K562 (cell line): Measurements from ENCODE around the gene PHKG1. TPM values are rescaled to one million over a fixed set of nuclear protein-coding genes. Genes with fewer than 3 reads are reported as not detected.

Experiments
- AFF1 ChIP-seq, 2 experiments: fragments of 450-650 bp; IDR thresholded peaks; 2 replicates each; pipeline ENCODE4 v1.6.1; 2018; ENCODE audit warnings: mild to moderate bottlenecking in 2 of 2, low read depth in 1 of 2; ENCODE audit not compliant: partially characterized antibody in 2 of 2
- CEBPB ChIP-seq: fragments of 450-650 bp; IDR thresholded peaks from 2 replicates; pipeline ENCODE4 v1.6.1; 2016; ENCODE audit warnings: missing genetic modification characterization, missing compliant biosample characterization
- CHAMP1 ChIP-seq: fragments of 450-650 bp; IDR thresholded peaks from 2 replicates; pipeline ENCODE4 v1.6.1; 2016; ENCODE audit warnings: mild to moderate bottlenecking
- CXXC5 ChIP-seq: fragments of 250-450 bp; sonication (Bioruptor Pico); IDR thresholded peaks from 2 replicates; pipeline ENCODE4 v1.8.0; 2022; ENCODE audit warnings: inconsistent platforms, mild to moderate bottlenecking, moderate library complexity
- DIDO1 ChIP-seq: fragments of 450-650 bp; IDR thresholded peaks from 2 replicates; pipeline ENCODE4 v1.6.1; 2016; ENCODE audit warnings: low read depth, missing biosample characterization, missing genetic modification characterization
- E2F8 ChIP-seq: fragments of 450-650 bp; IDR thresholded peaks from 2 replicates; pipeline ENCODE4 v1.7.1; 2018; ENCODE audit warnings: mild to moderate bottlenecking, low read depth; ENCODE audit not compliant: partially characterized antibody
- ELK3 ChIP-seq: fragments of 450-650 bp; formaldehyde crosslinking; IDR thresholded peaks from 2 replicates; pipeline ENCODE4 v1.4.0; 2020; ENCODE audit warnings: mild to moderate bottlenecking
- JUND ChIP-seq, 2 experiments: IDR thresholded peaks; 2 replicates in 1 of 2; 3 replicates in 1 of 2; pipeline ENCODE4 v1.6.1; 2011; ENCODE audit warnings: borderline replicate concordance in 2 of 2, low read depth in 2 of 2, low read length in 2 of 2, improper control_type of control experiment in 1 of 2, missing biosample characterization in 1 of 2, missing genetic modification characterization in 1 of 2, missing genetic modification reagents in 1 of 2
- MBD1 ChIP-seq: fragments of 250-450 bp; sonication (Bioruptor Pico); IDR thresholded peaks from 2 replicates; pipeline ENCODE4 v1.8.0; 2022; ENCODE audit warnings: inconsistent platforms
- SAFB ChIP-seq: fragments of 200-400 bp; formaldehyde crosslinking; IDR thresholded peaks from 2 replicates; pipeline ENCODE4 v1.6.1; 2017; ENCODE audit warnings: low read depth, low read length, borderline replicate concordance
- SAFB2 ChIP-seq: fragments of 200-400 bp; formaldehyde crosslinking; IDR thresholded peaks from 2 replicates; pipeline ENCODE4 v1.6.1; 2018; ENCODE audit warnings: borderline replicate concordance, low read length, low read depth, moderate library complexity; ENCODE audit not compliant: severe bottlenecking
- TGIF2 ChIP-seq: sonication (generic); formaldehyde crosslinking; IDR thresholded peaks from 2 replicates; pipeline ENCODE4 v1.8.1; 2022; ENCODE audit warnings: mild to moderate bottlenecking, missing genetic modification reagents, moderate library complexity
- ZZZ3 ChIP-seq: fragments of 450-650 bp; IDR thresholded peaks from 2 replicates; pipeline ENCODE4 v1.6.1; 2016; ENCODE audit warnings: antibody characterized with exemption, mild to moderate bottlenecking, moderate library complexity
- polyA plus RNA-seq, 8 experiments: library from polyadenylated mRNA; depleted of rRNA in 4 of 8; stranded (reverse) in 5 of 8; unstranded in 3 of 8; fragments of >200 nt; fragmentation: Nextera tagmentation in 2 of 8; fragmentation: Illumina TruSeq in 1 of 8; extraction: Ambion mirVana in 2 of 8; extraction: Trizol in 1 of 8; gene quantifications; 2 replicates each; pipeline versions ENCODE4 v1.2.1 to v1.2.3, GENCODE V29; 2011 to 2014; ENCODE audit warnings: inconsistent platforms in 1 of 8, missing spikeins in 1 of 8
- total RNA-seq, 7 experiments: library from RNA; depleted of rRNA in 6 of 7; stranded (reverse); fragments of >200 nt in 6 of 7; fragmentation: Illumina TruSeq in 2 of 7; extraction: Trizol in 2 of 7; gene quantifications; 2 replicates each; pipeline versions ENCODE4 v1.2.1 to v1.2.3, GENCODE V29; 2011 to 2021; ENCODE audit warnings: low replicate concordance in 1 of 7

Gene PHKG1
- total and polyA plus RNA-seq, 9 of the 15 experiments (the other 6 are each of a cell fraction or from before 2014, with no cell fraction given), result 0.10 to 0.83 (median 0.46) TPM

- TF ChIP-seq CHAMP1 (0 out of 2 replicates have a peak, but pooled peaks have one; percentile 25), DIDO1 (tag) (no peak), SAFB2 (no peak), CXXC5 (CRISPR knock-in tag) (peak; percentile 81), ZZZ3 (no peak), TGIF2 (CRISPR knock-in tag) (no peak), SAFB (no peak), CEBPB (peak; percentile 99), MBD1 (CRISPR knock-in tag) (no peak), JUND (IDR thresholded peaks at IDR 0.05; ENCODE audit: borderline replicate concordance, low read depth, low read length) (peak; percentile 83), JUND (tag; IDR thresholded peaks at IDR 0.05; ENCODE audit: borderline replicate concordance, low read depth, low read length) (peak; percentile 17; the same call in 2 of the 3 replicates), AFF1 (IDR thresholded peaks at IDR 0.05; ENCODE audit: low read depth in 1 of 2, partially characterized antibody in 2 of 2) (peak; percentile 73 to 77), ELK3 (CRISPR knock-in tag) (no peak), E2F8 (no peak)
Measured at GRCh38 chr7:56033671-56034432, 58.9 kb downstream of the PHKG1 start (continued).
